ENCODE data around the gene LY6G5B.
"Not testable (repeated sequence)": the region's sequence is repeated elsewhere in the genome, so short reads cannot be mapped to it uniquely, and the experiment has no call there.

LY6G5B gene

GRCh38 chr6:31692353-31692752, 22.6 kb downstream of the LY6G5B start:
- DNase-seq, result no peak

GRCh38 chr6:31692886-31693285, 23.1 kb downstream of the LY6G5B start:
- DNase-seq, result no peak

GRCh38 chr6:31693535-31693934, 23.8 kb downstream of the LY6G5B start:
- no peak for DNase-seq

GRCh38 chr6:31697555-31697954, 27.8 kb downstream of the LY6G5B start:
- no peak for DNase-seq

GRCh38 chr6:31700740-31701401, 31.1 kb downstream of the LY6G5B start:
- DNase-seq, result no peak

- no peak for DNase-seq
Measured at GRCh38 chr6:31701666-31702404, 32.1 kb downstream of the LY6G5B start.

GRCh38 chr6:31702405-31702818, 32.6 kb downstream of the LY6G5B start:
- DNase-seq, result peak; percentile 44 to 51

DNA sequence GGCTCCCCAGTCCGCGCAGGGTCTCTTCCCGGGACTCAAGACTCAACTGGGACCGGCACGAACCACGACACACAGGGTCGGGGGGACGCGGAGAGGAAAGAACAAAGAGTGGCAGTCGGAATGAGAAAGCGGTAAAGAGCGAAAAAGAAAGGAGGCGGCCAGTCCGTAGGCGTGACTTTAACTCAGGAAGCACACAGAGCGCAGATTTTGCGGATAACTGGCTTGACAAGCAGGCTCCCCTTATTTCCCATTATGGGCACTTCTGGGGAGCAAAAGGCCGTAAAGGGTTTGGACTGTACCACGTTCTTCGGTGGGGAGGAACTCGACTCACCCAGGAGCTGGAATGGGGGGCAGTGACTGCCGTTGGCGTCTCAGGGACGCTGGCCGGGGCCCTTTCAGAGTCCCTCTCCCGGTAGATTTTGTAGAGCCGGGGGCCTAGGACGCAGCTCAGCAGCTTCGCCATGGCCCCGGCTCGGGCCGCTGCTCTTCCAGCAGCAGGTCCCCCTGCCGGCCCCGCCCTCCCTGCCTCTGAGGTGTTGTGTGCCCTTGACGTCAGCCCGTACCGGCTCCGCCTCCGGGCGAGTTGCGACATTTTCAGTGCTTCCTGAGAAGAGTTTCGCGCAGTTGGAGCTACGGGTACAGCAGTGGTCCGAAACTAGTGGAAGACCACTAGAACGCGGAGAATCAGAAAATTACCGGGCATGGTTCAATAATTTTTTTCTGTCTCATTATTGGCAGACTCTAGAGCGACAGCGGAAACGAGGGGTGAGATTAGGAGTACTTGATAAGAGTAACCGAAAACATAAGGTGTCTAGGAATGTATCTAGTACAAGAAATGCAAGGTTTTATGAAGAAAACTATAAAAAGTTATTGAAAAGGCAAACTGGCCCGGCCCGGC, 33.3 kb downstream of the LY6G5B start, which contains the start of gene ABHD16A:
ABHD16A (minus strand) TSS at position 506 of the 898 bp plus-strand sequence; CDS start at position 463, 43 bp downstream.
- DNase-seq, result peak; percentile 98 to 99

DNA sequence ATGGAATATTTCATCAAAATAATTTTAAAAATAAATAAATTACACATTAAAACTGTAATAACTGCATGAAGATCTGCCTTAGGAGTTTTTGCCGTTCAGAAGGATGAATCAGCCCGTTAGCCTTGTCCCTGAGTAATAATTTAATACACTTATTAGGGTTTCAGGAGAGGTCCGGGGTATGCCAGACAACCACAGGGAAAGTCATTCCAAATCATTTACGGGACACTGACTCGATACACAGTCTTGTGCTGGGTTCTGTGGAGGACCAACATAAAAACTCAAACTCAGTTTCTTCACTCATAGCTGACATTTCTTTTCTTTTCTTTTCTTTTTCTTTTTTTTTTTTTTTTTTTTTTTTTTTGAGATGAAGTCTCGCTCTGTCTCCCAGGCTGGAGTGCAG, 36.2 kb downstream of the LY6G5B start:
- no peak for DNase-seq

DNA sequence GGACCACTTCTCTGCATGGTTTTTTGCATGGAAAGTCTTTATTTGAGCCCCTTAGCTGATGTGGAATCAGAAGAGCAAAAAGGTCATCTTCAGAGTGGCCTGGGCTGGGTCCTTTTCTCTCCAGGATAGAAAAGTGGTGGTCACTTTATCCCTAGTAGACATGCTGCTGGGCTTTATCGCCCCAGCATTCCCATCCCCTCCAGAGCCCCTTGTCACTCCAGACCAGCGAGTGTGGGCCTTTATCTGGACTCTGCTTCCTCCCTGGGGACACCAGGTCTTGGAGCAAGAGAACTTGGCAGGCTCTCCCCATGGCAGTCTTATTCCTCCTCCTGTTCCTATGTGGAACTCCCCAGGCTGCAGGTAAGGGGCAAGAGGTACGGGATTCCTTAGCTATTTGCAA, 36.8 kb downstream of the LY6G5B start, which contains the start of gene LY6G6F:
LY6G6F (plus strand) TSS at position 268 of the 400 bp plus-strand sequence; CDS start at position 309, 41 bp downstream.
- no peak for DNase-seq

DNA sequence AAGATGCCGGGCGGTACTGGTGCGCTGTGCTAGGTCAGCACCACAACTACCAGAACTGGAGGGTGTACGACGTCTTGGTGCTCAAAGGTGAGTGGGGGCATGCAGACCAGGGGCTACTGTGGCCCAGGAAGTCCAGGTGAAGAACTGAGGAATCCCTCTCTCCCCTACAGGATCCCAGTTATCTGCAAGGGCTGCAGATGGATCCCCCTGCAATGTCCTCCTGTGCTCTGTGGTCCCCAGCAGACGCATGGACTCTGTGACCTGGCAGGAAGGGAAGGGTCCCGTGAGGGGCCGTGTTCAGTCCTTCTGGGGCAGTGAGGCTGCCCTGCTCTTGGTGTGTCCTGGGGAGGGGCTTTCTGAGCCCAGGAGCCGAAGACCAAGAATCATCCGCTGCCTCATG, 37.9 kb downstream of the LY6G5B start:
- no peak for DNase-seq

DNA sequence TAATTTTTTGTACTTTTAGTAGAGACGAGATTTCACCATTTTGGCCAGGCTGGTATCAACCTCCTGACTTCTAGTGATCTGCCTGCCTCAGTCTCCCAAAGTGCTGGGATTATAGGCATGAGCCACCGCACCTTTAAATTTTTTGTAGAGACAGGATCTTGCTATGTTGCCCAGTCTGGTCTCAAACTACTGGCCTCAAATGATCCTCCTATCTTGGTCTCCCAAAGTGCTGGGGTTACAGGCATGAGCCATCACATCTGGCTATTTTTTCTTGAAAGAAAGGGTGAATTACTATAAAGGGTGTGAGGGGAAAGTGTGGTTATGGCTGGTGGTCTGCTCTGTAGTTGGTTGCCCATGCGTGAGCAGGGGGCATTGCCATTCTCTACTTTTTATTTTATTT, 38.4 kb downstream of the LY6G5B start:
- no peak for DNase-seq

- DNase-seq, result not testable (repeated sequence)
Measured at GRCh38 chr6:31709157-31709556, 39.4 kb downstream of the LY6G5B start.

DNA sequence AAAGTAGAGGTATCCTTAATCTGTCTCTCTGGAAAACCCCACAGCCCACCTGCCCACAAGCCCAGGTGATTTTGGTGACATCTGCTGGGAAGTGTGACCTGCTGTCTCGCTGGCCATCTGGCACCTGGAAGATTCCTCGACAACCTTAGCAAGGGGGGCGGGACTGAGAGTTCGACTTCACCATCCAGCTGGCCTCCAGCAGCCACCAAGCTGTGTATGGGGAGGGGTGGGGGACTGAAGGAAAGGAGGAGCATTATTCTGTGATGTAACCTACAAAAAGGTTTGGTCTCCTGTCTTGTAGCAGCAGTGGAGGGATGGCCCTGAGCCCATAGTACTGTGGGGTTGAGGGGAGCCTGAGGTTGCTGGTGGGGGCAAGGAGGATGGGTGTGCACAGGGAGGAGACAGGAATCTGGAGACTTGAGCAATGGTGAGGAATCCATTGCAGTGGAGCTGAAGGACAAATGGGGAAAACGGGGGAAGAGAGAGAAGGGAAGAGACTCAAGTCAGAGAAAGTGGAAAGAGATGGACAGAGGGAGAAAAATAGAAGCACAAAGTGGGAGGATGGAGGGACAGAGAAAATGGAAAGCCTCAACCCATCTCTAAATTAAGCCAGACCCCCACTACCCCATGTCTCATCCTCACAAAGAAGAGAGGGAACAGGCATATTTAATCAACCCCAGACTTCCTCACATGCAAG, 40.9 kb downstream of the LY6G5B start:
- no peak for DNase-seq

DNA sequence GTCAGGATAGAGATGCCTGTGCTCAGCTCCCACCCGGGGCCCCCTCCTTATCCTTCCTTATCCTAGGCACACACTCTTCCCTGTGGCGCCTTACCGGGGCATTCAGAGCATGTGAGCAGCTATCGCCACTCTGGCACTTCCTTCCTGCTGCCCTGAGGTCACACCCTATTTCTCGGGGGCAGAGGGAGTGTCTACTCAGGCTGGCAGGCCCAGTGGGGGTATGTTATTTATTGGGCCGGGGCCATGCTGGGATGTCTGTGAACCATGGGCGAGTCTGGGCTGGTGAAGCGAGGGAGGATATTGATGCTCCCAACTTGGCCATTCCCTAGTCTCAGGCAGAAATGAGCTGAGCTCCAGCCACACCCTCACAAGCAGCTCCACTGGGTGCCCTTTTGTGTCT, 41.5 kb downstream of the LY6G5B start:
- no peak for DNase-seq

DNA sequence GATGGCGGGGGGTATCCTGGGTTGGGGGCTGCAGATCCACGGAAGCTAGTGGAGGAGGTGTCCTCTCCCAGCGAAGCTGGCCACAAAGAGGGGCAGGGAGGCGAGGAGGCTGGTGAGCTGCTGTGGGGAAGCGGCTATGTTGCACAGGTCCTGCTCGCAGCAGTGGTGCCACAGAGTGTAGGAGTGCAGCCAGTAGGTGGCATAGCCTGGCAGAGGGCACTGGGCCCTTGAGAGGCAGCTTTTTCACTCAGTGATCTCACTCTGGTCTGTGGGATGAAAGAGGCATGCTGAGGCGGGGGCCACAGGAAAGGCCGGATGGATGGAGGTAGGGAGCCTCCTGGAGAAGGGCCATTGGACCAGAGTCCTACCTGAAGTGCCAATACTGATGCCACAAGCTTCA, 42.5 kb downstream of the LY6G5B start:
- no peak for DNase-seq

GRCh38 chr6:31713465-31713864, 43.7 kb downstream of the LY6G5B start:
- no peak for DNase-seq

DNA sequence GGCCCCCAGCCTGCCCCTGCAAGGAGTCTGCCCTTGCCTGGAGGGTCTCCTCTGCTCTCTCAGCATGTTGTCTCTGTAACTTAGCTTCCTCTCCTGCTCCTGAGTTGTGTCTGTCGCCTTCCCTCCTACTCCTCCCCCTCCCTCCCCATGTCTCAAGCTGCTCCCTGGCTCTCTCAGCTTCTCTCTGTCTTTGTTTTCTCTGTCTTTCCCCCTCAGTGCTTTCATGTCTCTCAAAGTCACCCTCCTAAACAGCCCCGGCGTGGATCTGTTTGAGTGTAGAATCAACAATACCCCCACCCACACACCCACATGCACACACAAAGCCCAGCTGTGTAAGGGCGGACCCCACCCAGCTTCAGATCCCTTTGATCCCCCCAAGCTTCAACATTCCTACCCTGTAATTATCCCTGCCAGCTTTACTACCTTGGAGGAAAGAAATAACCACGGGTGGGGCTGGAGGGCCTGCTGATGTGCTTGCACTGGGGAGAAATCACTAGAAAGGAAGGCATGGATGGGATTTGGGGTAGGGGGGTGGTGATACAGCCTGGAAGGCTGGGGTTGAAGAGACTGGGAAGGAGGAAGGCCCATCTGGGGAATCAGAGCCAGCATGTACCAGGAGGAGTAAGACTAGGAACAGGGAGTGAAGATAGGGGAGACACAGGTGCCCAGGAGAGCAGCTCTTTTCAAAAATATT, 44.4 kb downstream of the LY6G5B start:
- DNase-seq, result no peak

GRCh38 chr6:31715022-31715958, 45.5 kb downstream of the LY6G5B start, which contains the start of gene LY6G6D:
Gene LY6G6D (plus strand): TSS chr6:31715348. CDS start chr6:31715356, 8 bp downstream.
- DNase-seq, result no peak

DNA sequence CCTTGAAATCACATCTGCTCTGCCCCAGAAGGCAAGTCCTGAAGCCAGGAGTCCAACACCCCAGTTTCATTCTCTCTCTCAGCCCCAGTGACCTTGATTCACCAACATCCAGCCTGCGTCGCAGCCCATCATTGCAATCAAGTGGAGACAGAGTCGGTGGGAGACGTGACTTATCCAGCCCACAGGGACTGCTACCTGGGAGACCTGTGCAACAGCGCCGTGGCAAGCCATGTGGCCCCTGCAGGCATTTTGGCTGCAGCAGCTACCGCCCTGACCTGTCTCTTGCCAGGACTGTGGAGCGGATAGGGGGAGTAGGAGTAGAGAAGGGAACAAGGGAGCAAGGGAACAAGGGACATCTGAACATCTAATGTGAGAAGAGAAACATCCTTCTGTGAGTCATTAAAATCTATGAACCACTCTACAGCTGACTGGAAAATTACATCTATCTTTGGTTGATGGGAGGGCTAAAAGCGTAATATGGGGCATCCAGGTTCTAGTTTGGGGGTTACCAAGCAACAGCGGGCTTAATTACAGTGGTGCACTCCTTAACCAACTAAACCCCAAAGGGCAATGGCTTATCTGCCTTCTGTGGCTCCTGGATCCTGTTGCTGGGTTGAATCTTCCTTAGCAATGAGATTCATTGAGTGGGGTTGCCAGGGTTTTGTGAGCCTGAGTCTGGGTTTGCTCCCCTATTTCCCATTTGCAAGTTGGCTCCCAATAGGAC, 47.9 kb downstream of the LY6G5B start:
- no peak for DNase-seq
